B cell (primary cell): ENCODE results near the gene PRKN. TPM values are rescaled to one million over a fixed set of nuclear protein-coding genes. Genes with fewer than 3 reads are reported as not detected.

Source experiments
- ATAC-seq: fragments of 200-7000 bp; cut with Tn5 transposase; one replicate; pipeline ENCODE4 v1.10.0; 2021; ENCODE audit warnings: low read depth, mild to moderate bottlenecking, moderate number of reproducible peaks, moderate library complexity
- CTCF ChIA-PET: fragments of 350-600 bp; sonication (Branson Sonifier 250); formaldehyde crosslinking; loops from one replicate; lab custom pipeline; 2021; ENCODE audit warnings: antibody characterized with exemption, inconsistent platforms; lab: Charles Lee
- POLR2A ChIA-PET: fragments of 350-600 bp; sonication (Branson Sonifier 250); formaldehyde crosslinking; loops from one replicate; lab custom pipeline; 2021; ENCODE audit warnings: antibody characterized with exemption; lab: Charles Lee
- DNase-seq: peaks from one replicate; pipeline ENCODE4 v3.0.0; 2013
- H2AFZ ChIP-seq: 2 replicates; pipeline ENCODE4 v1.6.1; 2012; ENCODE audit warnings: mild to moderate bottlenecking, low read depth, low read length; ENCODE audit not compliant: insufficient read depth, poor library complexity, severe bottlenecking
- H3K27ac ChIP-seq, 2 donors: 1 replicate in 1 of 2; 2 replicates in 1 of 2; pipeline ENCODE4 v1.5.1; 2012 to 2013; ENCODE audit warnings: low read length in 2 of 2, mild to moderate bottlenecking in 2 of 2, moderate library complexity in 1 of 2
- H3K27me3 ChIP-seq, 4 experiments: fragments of 200-600 bp in 1 of 4; sonication (generic) in 1 of 4; replicated peaks in 1 of 4; 1 replicate in 2 of 4; 2 replicates in 2 of 4; pipeline versions ENCODE4 v1.6.1 to v1.7.0; 2013 to 2016; ENCODE audit warnings: low read length in 3 of 4, mild to moderate bottlenecking in 2 of 4, mixed read lengths in 1 of 4, moderate library complexity in 1 of 4; ENCODE audit not compliant: insufficient read depth in 4 of 4, control insufficient read depth in 3 of 4; ENCODE audit errors: control extremely low read depth in 1 of 4
- H3K36me3 ChIP-seq, 2 experiments: replicated peaks in 1 of 2; 1 replicate in 1 of 2; 2 replicates in 1 of 2; pipeline versions ENCODE4 v1.6.1 to v1.7.1; 2013; ENCODE audit warnings: low read length in 1 of 2; ENCODE audit not compliant: insufficient read depth in 2 of 2, control insufficient read depth in 1 of 2; ENCODE audit errors: control extremely low read depth in 1 of 2, extremely low read depth in 1 of 2
- H3K4me1 ChIP-seq, 2 donors: fragments of 200-600 bp in 1 of 2; sonication (generic) in 1 of 2; 1 replicate in 1 of 2; 2 replicates in 1 of 2; pipeline versions ENCODE4 v1.5.1 to v1.6.1; 2013 to 2017; ENCODE audit warnings: low read length in 2 of 2; ENCODE audit not compliant: control insufficient read depth in 2 of 2, insufficient read depth in 2 of 2
- H3K4me2 ChIP-seq: replicated peaks from 2 replicates; pipeline ENCODE3; 2012; ENCODE audit warnings: mild to moderate bottlenecking, low read depth, low read length; ENCODE audit not compliant: poor library complexity, severe bottlenecking
- H3K4me3 ChIP-seq, 5 experiments: fragments of 200-600 bp in 1 of 5; sonication (generic) in 1 of 5; 1 replicate in 3 of 5; 2 replicates in 2 of 5; pipeline versions ENCODE4 v1.5.1 to v1.7.0; 2011 to 2016; ENCODE audit warnings: low read length in 4 of 5, mild to moderate bottlenecking in 4 of 5, low read depth in 2 of 5, control low read depth in 1 of 5, moderate library complexity in 1 of 5; ENCODE audit not compliant: insufficient read depth in 1 of 5; ENCODE audit errors: control extremely low read depth in 1 of 5, extremely low read depth in 1 of 5
- H3K79me2 ChIP-seq: fragments of 200-600 bp; sonication (generic); one replicate; pipeline ENCODE4 v1.6.0; 2016; ENCODE audit warnings: low read length; ENCODE audit not compliant: control insufficient read depth, insufficient read depth
- H3K9ac ChIP-seq: fragments of 200-600 bp; sonication (generic); 2 replicates; pipeline ENCODE4 v1.6.1; 2017; ENCODE audit warnings: mild to moderate bottlenecking, low read length, moderate library complexity
- H3K9me3 ChIP-seq, 3 donors: one replicate each; pipeline versions ENCODE4 v1.6.1 to v1.7.1; 2013; ENCODE audit warnings: low read length in 2 of 3; ENCODE audit not compliant: control insufficient read depth in 2 of 3, insufficient read depth in 1 of 3; ENCODE audit errors: control extremely low read depth in 1 of 3
- H4K20me1 ChIP-seq: 2 replicates; pipeline ENCODE4 v1.6.0; 2012; ENCODE audit warnings: mild to moderate bottlenecking, low read length; ENCODE audit not compliant: insufficient read depth, control insufficient read depth, poor library complexity, severe bottlenecking
- H3K27ac Mint-ChIP-seq: one replicate; pipeline ENCODE4 v1.8.0; 2021; ENCODE audit warnings: mixed read lengths
- H3K27me3 Mint-ChIP-seq: one replicate; pipeline ENCODE4 v1.8.0; 2021; ENCODE audit warnings: mixed read lengths
- H3K4me1 Mint-ChIP-seq: one replicate; pipeline ENCODE4 v1.8.0; 2021; ENCODE audit warnings: mixed read lengths
- H3K4me3 Mint-ChIP-seq: one replicate; pipeline ENCODE4 v1.8.0; 2021; ENCODE audit warnings: mixed read lengths
- H3K9me3 Mint-ChIP-seq: one replicate; pipeline ENCODE4 v1.8.0; 2022; ENCODE audit warnings: mixed read lengths; ENCODE audit not compliant: insufficient read depth
- CTCF ChIP-seq: fragments of 200-600 bp; IDR thresholded peaks from one replicate; pipeline ENCODE4 v1.8.0; 2022; ENCODE audit warnings: antibody characterized with exemption, mild to moderate bottlenecking
- EZH2 ChIP-seq: IDR thresholded peaks from 2 replicates; pipeline ENCODE4 v1.6.1; 2012; ENCODE audit warnings: borderline replicate concordance, low read depth, mild to moderate bottlenecking, moderate library complexity, low read length; ENCODE audit not compliant: insufficient read depth, poor library complexity, severe bottlenecking
- WGBS: methylation state at CpG from one replicate; pipeline ENCODE4 v1.1.5; 2013; ENCODE audit warnings: missing lambda C conversion rate; ENCODE audit not compliant: insufficient coverage; 5-methylcytosine and 5-hydroxymethylcytosine counted together
- intact Hi-C: fragments of 100-400 bp; cut with micrococcal nuclease; formaldehyde crosslinking; loops from one replicate; pipeline ENCODE4 v1.10.0; 2022
- polyA plus RNA-seq: library from polyadenylated mRNA; depleted of rRNA; stranded (reverse); fragments of >200 nt; gene quantifications from 2 replicates; pipeline ENCODE4 v1.2.3, GENCODE V29; 2012
- total RNA-seq, 2 donors: library from RNA; stranded (reverse); fragments of 120-200 nt in 1 of 2; gene quantifications; 1 replicate in 1 of 2; 2 replicates in 1 of 2; pipeline versions ENCODE4 v1.2.3 to v1.2.4, GENCODE V29; 2013 to 2022

Gene PRKN
- total and polyA plus RNA-seq, 2 donors (not counting 1 experiment from before 2014, with no cell fraction given): 1.6 to 6.2 TPM

GRCh38 chr6:162099685-162100084 is 627.9 kb downstream of the PRKN start:
- 67% methylated on average over 1 of the region's 5 CpGs for WGBS
- Mint-ChIP-seq H3K9me3 (peaks cover 4% of the 10 kb centered on the region), H3K27me3 (no peaks in the 10 kb centered on the region), H3K27ac (no peak overlapping the region), H3K4me3 (no peak overlapping the region), H3K4me1 (no peaks in the 10 kb centered on the region)
- H4K20me1 ChIP-seq: no peaks in the 10 kb centered on the region
- no peak overlapping the region for H3K27ac ChIP-seq
- ATAC-seq (no peak), DNase-seq (no peak)
- no peak for TF ChIP-seq EZH2
- TF ChIP-seq CTCF: no peak
- H3K4me1 ChIP-seq: no peaks in the 10 kb centered on the region
- no peak overlapping the region for H2AFZ ChIP-seq
- CTCF ChIA-PET: no interaction called here
- no peak overlapping the region for H3K4me2 ChIP-seq
- H3K9ac ChIP-seq: no peak overlapping the region
- H3K36me3 ChIP-seq: no peaks in the 10 kb centered on the region
- no peaks in the 10 kb centered on the region for H3K27me3 ChIP-seq
- no peak overlapping the region for H3K4me3 ChIP-seq
- intact Hi-C loops: no loop called here
- POLR2A ChIA-PET: no interaction called here
- H3K9me3 ChIP-seq: peaks cover 0 to 12% (median 4%) of the 10 kb centered on the region in 3 donors
- no peaks in the 10 kb centered on the region for H3K79me2 ChIP-seq

DNA sequence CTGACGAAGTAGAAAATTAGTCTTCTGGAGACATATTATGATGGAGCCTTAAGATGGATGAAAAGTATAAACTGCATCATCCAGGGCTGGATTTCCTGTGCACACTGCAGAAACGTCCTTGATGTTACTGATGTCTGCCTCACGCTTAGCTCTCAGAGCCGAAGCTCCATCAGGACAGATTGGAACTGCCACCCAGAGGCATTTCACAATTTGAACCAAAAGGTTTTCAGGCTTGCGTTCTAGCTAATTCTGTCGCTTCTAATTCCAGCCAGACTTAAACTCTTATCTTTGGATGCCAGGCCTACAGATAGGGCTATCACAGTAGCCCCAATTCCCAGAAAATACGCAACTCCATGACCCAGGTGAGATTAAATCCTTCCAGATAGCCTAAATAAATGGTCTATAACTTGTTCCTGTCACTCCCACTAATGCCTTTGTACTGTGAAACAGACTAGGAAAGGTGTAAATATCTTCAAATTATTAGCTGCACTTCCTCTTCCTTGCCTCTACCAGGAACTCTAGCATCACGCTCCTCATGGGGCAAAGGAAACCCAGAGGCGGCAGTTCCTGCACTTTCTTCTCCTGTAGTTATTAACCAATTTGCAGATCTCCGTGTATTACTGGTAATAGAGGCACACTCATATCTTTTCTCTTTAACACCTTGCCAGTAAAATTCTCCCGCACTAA is 634.6 kb downstream of the PRKN start:
- H3K79me2 ChIP-seq: no peaks in the 10 kb centered on the region
- H3K9me3 Mint-ChIP-seq: peaks cover 2% of the 10 kb centered on the region
- H3K4me2 ChIP-seq: no peak overlapping the region
- CTCF ChIA-PET: no interaction called here
- H3K4me1 ChIP-seq: no peaks in the 10 kb centered on the region
- H3K27me3 Mint-ChIP-seq: no peaks in the 10 kb centered on the region
- POLR2A ChIA-PET: no interaction called here
- H3K9ac ChIP-seq: no peak overlapping the region
- DNase-seq: no peak
- H3K27me3 ChIP-seq: no peaks in the 10 kb centered on the region
- H4K20me1 ChIP-seq: no peaks in the 10 kb centered on the region
- no peak overlapping the region for H3K27ac ChIP-seq
- no peak overlapping the region for H3K4me3 Mint-ChIP-seq
- no peak overlapping the region for H3K4me3 ChIP-seq
- 93% methylated on average over 11 of the region's 11 CpGs for WGBS
- ATAC-seq: no peak
- H3K4me1 Mint-ChIP-seq: no peaks in the 10 kb centered on the region
- H2AFZ ChIP-seq: no peak overlapping the region
- H3K9me3 ChIP-seq: peaks cover 0 to 13% (median 4%) of the 10 kb centered on the region in 3 donors
- no peak overlapping the region for H3K27ac Mint-ChIP-seq
- H3K36me3 ChIP-seq: no peaks in the 10 kb centered on the region
- intact Hi-C loops: no loop called here
- TF ChIP-seq EZH2 (no peak), CTCF (no peak)
